Transverse colon (tissue), 3 donors: ENCODE measurements around the gene SLC11A1.

ENCODE experiments used
- CTCF ChIP-seq, 5 experiments: fragments of 200-600 bp in 3 of 5; fragments of 450-650 bp in 2 of 5; sonication (generic) in 3 of 5; IDR thresholded peaks; 1 replicate in 2 of 5; 2 replicates in 3 of 5; pipeline ENCODE4 v1.5.1; 2016 to 2017; ENCODE audit warnings: antibody characterized with exemption in 5 of 5, inconsistent platforms in 3 of 5, mild to moderate bottlenecking in 2 of 5, moderate library complexity in 1 of 5
- POLR2A ChIP-seq: fragments of 450-650 bp; IDR thresholded peaks from one replicate; pipeline ENCODE4 v1.6.1; 2016; ENCODE audit warnings: antibody characterized with exemption, mild to moderate bottlenecking, moderate library complexity

GRCh38 chr2:218386505-218387368, 4.7 kb downstream of the SLC11A1 start:
- TF ChIP-seq POLR2A: no peak
- TF ChIP-seq CTCF (IDR thresholded peaks at IDR 0.05): no peak
